ENCODE results near the gene DDR2. TPM values are rescaled to one million over a fixed set of nuclear protein-coding genes. Genes with fewer than 3 reads are reported as not detected.

The DDR2 gene
- total RNA-seq, 1 donor, result 384 TPM

- TF ChIP-seq CTCF (IDR thresholded peaks at IDR 0.05; ENCODE audit: extremely low read depth, low read depth, low read length), result no peak
- H3K9me3 ChIP-seq (ENCODE audit: low read depth, low read length), result no peaks in the 10 kb centered on the region
- H3K4me3 ChIP-seq (ENCODE audit: insufficient read depth, low read length), result no peak overlapping the region
- no peaks in the 10 kb centered on the region for H3K27me3 ChIP-seq (ENCODE audit: insufficient read depth, low read length)
- H3K79me2 ChIP-seq (ENCODE audit: insufficient read depth, low read length), result peaks cover 85% of the 10 kb centered on the region
- no peak overlapping the region for H3K4me2 ChIP-seq (ENCODE audit: insufficient read depth, low read length)
- no peak for DNase-seq (ENCODE audit: insufficient read length, low spot score, missing footprints)
- peaks cover 32% of the 10 kb centered on the region for H4K20me1 ChIP-seq (ENCODE audit: insufficient read depth, low read length)
- H3K4me1 ChIP-seq (ENCODE audit: insufficient read depth, low read length), result peaks cover 44% of the 10 kb centered on the region
- no peaks in the 10 kb centered on the region for H3K36me3 ChIP-seq (ENCODE audit: insufficient read depth, low read length)
- no peak overlapping the region for H2AFZ ChIP-seq (ENCODE audit: low read length)
- no peak overlapping the region for H3K27ac ChIP-seq (ENCODE audit: low read depth, low read length)
Measured at GRCh38 chr1:162694911-162695310, 62.6 kb downstream of the DDR2 start.

GRCh38 chr1:162695687-162696086 is 63.4 kb downstream of the DDR2 start:
- Histone ChIP-seq H3K4me3 (ENCODE audit: insufficient read depth, low read length) (no peak overlapping the region), H3K36me3 (ENCODE audit: insufficient read depth, low read length) (peaks cover 6% of the 10 kb centered on the region), H3K79me2 (ENCODE audit: insufficient read depth, low read length) (peaks cover 90% of the 10 kb centered on the region), H4K20me1 (ENCODE audit: insufficient read depth, low read length) (peaks cover 38% of the 10 kb centered on the region), H3K27ac (ENCODE audit: low read depth, low read length) (peak overlapping the region; percentile 38), H2AFZ (ENCODE audit: low read length) (no peak overlapping the region), H3K9me3 (ENCODE audit: low read depth, low read length) (no peaks in the 10 kb centered on the region), H3K4me1 (ENCODE audit: insufficient read depth, low read length) (peaks cover 38% of the 10 kb centered on the region), H3K27me3 (ENCODE audit: insufficient read depth, low read length) (no peaks in the 10 kb centered on the region), H3K4me2 (ENCODE audit: insufficient read depth, low read length) (peak overlapping the region; percentile 72)
- no peak for TF ChIP-seq CTCF (IDR thresholded peaks at IDR 0.05; ENCODE audit: extremely low read depth, low read depth, low read length)
- no peak for DNase-seq (ENCODE audit: insufficient read length, low spot score, missing footprints)

GRCh38 chr1:162696286-162696862 is 64.1 kb downstream of the DDR2 start:
- Histone ChIP-seq H3K4me2 (ENCODE audit: insufficient read depth, low read length) (peak overlapping the region; percentile 72), H3K27ac (ENCODE audit: low read depth, low read length) (peak overlapping the region; percentile 24), H4K20me1 (ENCODE audit: insufficient read depth, low read length) (peaks cover 38% of the 10 kb centered on the region), H3K9me3 (ENCODE audit: low read depth, low read length) (no peaks in the 10 kb centered on the region), H3K4me3 (ENCODE audit: insufficient read depth, low read length) (peak overlapping the region; percentile 16), H2AFZ (ENCODE audit: low read length) (no peak overlapping the region), H3K27me3 (ENCODE audit: insufficient read depth, low read length) (no peaks in the 10 kb centered on the region), H3K4me1 (ENCODE audit: insufficient read depth, low read length) (peaks cover 32% of the 10 kb centered on the region), H3K36me3 (ENCODE audit: insufficient read depth, low read length) (peaks cover 6% of the 10 kb centered on the region), H3K79me2 (ENCODE audit: insufficient read depth, low read length) (peaks cover 97% of the 10 kb centered on the region)
- DNase-seq (ENCODE audit: insufficient read length, low spot score, missing footprints), result peak; percentile 82
- TF ChIP-seq CTCF (IDR thresholded peaks at IDR 0.05; ENCODE audit: extremely low read depth, low read depth, low read length), result no peak

- peaks cover 23% of the 10 kb centered on the region for H3K4me1 ChIP-seq (ENCODE audit: insufficient read depth, low read length)
- no peak for DNase-seq (ENCODE audit: insufficient read length, low spot score, missing footprints)
- no peak overlapping the region for H2AFZ ChIP-seq (ENCODE audit: low read length)
- peaks cover 6% of the 10 kb centered on the region for H3K36me3 ChIP-seq (ENCODE audit: insufficient read depth, low read length)
- H3K4me2 ChIP-seq (ENCODE audit: insufficient read depth, low read length), result no peak overlapping the region
- peaks cover 37% of the 10 kb centered on the region for H4K20me1 ChIP-seq (ENCODE audit: insufficient read depth, low read length)
- no peak for TF ChIP-seq CTCF (IDR thresholded peaks at IDR 0.05; ENCODE audit: extremely low read depth, low read depth, low read length)
- peak overlapping the region; percentile 24 for H3K27ac ChIP-seq (ENCODE audit: low read depth, low read length)
- H3K4me3 ChIP-seq (ENCODE audit: insufficient read depth, low read length), result no peak overlapping the region
- H3K79me2 ChIP-seq (ENCODE audit: insufficient read depth, low read length), result peaks cover 99% of the 10 kb centered on the region
- no peaks in the 10 kb centered on the region for H3K9me3 ChIP-seq (ENCODE audit: low read depth, low read length)
- no peaks in the 10 kb centered on the region for H3K27me3 ChIP-seq (ENCODE audit: insufficient read depth, low read length)
Measured at GRCh38 chr1:162697140-162697895, 65.1 kb downstream of the DDR2 start.
